Central memory CD8-positive, alpha-beta T cell (primary cell): ENCODE measurements around the gene SLC25A26.

ENCODE experiments used
- ATAC-seq: fragments of 150-1000 bp; cut with Tn5 transposase; replicated peaks from 2 replicates; pipeline ENCODE4 v1.10.0; 2022; ENCODE audit warnings: mild to moderate bottlenecking, moderate FRiP score, moderate number of reproducible peaks; ENCODE audit not compliant: poor library complexity, severe bottlenecking; ENCODE audit errors: extremely low read depth
- DNase-seq, 2 donors: peaks; one replicate each; pipeline ENCODE4 v3.0.0; 2021; ENCODE audit warnings: low spot score in 2 of 2
- H3K27ac Mint-ChIP-seq: one replicate; pipeline ENCODE4 v1.8.0; 2022; ENCODE audit warnings: low read depth, mild to moderate bottlenecking, moderate library complexity, mixed read lengths
- H3K27me3 Mint-ChIP-seq: one replicate; pipeline ENCODE4 v1.8.0; 2022; ENCODE audit warnings: mixed read lengths
- H3K36me3 Mint-ChIP-seq: one replicate; pipeline ENCODE4 v1.8.0; 2022; ENCODE audit warnings: mild to moderate bottlenecking, moderate library complexity, mixed read lengths; ENCODE audit not compliant: insufficient read depth
- H3K4me1 Mint-ChIP-seq: one replicate; pipeline ENCODE4 v1.8.0; 2022; ENCODE audit warnings: mixed read lengths
- H3K4me3 Mint-ChIP-seq: one replicate; pipeline ENCODE4 v1.8.0; 2022; ENCODE audit warnings: mild to moderate bottlenecking, moderate library complexity, mixed read lengths
- H3K9me3 Mint-ChIP-seq: one replicate; pipeline ENCODE4 v1.8.0; 2022; ENCODE audit warnings: mixed read lengths

The SLC25A26 gene

GRCh38 chr3:66386925-66387650 is 166.3 kb downstream of the SLC25A26 start:
- Mint-ChIP-seq H3K4me1 (peaks cover 44% of the 10 kb centered on the region), H3K4me3 (no peak overlapping the region), H3K36me3 (peaks cover 39% of the 10 kb centered on the region)

DNA sequence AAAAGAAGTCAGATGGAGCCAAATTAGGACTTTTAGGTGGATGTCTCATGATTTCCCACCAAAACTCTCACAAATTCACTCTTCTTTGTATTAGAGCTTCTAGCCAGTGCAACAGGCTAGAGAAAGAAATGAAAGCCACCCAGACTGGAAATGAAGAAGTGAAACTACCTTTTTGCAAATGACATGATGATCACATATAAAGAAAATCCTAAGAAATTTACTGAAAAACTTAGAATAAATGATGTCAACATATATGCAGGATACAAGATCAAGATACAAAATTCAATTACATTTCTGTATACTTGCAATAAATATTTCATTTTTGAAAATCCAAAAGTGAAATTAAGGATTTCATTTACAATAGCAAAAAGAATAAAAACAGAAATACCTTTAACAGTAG is 169.2 kb downstream of the SLC25A26 start:
- Mint-ChIP-seq H3K36me3 (peaks cover 27% of the 10 kb centered on the region), H3K27ac (no peak overlapping the region), H3K4me3 (peak overlapping the region; percentile 5), H3K9me3 (no peaks in the 10 kb centered on the region), H3K27me3 (no peaks in the 10 kb centered on the region), H3K4me1 (peaks cover 73% of the 10 kb centered on the region)
- DNase-seq (no peak), ATAC-seq (no peak)

More at GRCh38 chr3:66386925-66387650, 166.3 kb downstream of the SLC25A26 start:
- no peaks in the 10 kb centered on the region for H3K27me3 Mint-ChIP-seq
- DNase-seq (no peak), ATAC-seq (no peak)
- H3K27ac Mint-ChIP-seq: peak overlapping the region; percentile 69
- no peaks in the 10 kb centered on the region for H3K9me3 Mint-ChIP-seq

- H3K27me3 Mint-ChIP-seq: no peaks in the 10 kb centered on the region
- peak overlapping the region; percentile 97 for H3K27ac Mint-ChIP-seq
- H3K9me3 Mint-ChIP-seq: no peaks in the 10 kb centered on the region
- H3K4me1 Mint-ChIP-seq: peaks cover 65% of the 10 kb centered on the region
- H3K36me3 Mint-ChIP-seq: peaks cover 26% of the 10 kb centered on the region
- peak overlapping the region; percentile 80 for H3K4me3 Mint-ChIP-seq
- ATAC-seq (no peak), DNase-seq (no peak)
Observed at GRCh38 chr3:66392512-66392911, 171.7 kb downstream of the SLC25A26 start.

- Mint-ChIP-seq H3K9me3 (no peaks in the 10 kb centered on the region), H3K4me1 (peaks cover 64% of the 10 kb centered on the region), H3K27ac (peak overlapping the region; percentile 97), H3K27me3 (no peaks in the 10 kb centered on the region), H3K36me3 (peaks cover 26% of the 10 kb centered on the region), H3K4me3 (peak overlapping the region; percentile 80)
- DNase-seq: no peak
- ATAC-seq: no peak
Observed at GRCh38 chr3:66392966-66393332, 172.1 kb downstream of the SLC25A26 start.

GRCh38 chr3:66393333-66394005 is 172.7 kb downstream of the SLC25A26 start:
- ATAC-seq: peak; percentile 76
- Mint-ChIP-seq H3K9me3 (no peaks in the 10 kb centered on the region), H3K27me3 (no peaks in the 10 kb centered on the region), H3K27ac (peak overlapping the region; percentile 97), H3K36me3 (peaks cover 28% of the 10 kb centered on the region), H3K4me3 (peak overlapping the region; percentile 80), H3K4me1 (peaks cover 62% of the 10 kb centered on the region)
- DNase-seq: no peak

- H3K9me3 Mint-ChIP-seq: no peaks in the 10 kb centered on the region
- H3K27me3 Mint-ChIP-seq: no peaks in the 10 kb centered on the region
- peak; percentile 96 for ATAC-seq
- H3K36me3 Mint-ChIP-seq: peaks cover 28% of the 10 kb centered on the region
- H3K4me3 Mint-ChIP-seq: peak overlapping the region; percentile 80
- peak; percentile 35 to 74 for DNase-seq
- peaks cover 59% of the 10 kb centered on the region for H3K4me1 Mint-ChIP-seq
- H3K27ac Mint-ChIP-seq: peak overlapping the region; percentile 97
Observed at GRCh38 chr3:66394019-66394752, 173.4 kb downstream of the SLC25A26 start.

DNA sequence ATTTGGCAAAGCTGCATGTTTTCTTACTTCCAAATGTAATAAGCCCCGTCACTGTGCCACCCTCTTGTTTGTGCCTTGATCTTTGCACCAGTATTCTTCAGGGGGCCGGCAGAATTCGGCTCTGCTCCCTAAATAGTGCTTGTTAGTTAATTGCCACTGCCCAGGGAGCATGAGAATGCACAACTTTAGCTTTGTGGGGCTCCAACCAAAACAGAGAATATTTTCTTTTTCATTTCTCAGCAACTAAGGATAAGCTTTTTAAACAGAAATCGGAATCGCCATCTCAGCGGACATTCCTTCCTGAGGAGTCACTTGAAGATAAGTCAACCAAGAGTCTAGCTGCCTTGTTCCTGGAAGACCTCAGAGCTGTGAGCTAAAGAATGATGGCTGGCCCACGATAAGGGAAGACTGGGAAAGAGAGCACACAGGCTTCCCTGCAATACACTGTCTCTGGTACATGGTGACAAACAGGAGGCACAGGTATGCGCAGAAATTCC is 174.0 kb downstream of the SLC25A26 start:
- no peak for ATAC-seq
- Mint-ChIP-seq H3K36me3 (peaks cover 27% of the 10 kb centered on the region), H3K27me3 (no peaks in the 10 kb centered on the region), H3K9me3 (no peaks in the 10 kb centered on the region), H3K27ac (peak overlapping the region; percentile 97), H3K4me1 (peaks cover 53% of the 10 kb centered on the region), H3K4me3 (peak overlapping the region; percentile 80)
- DNase-seq: no peak

DNA sequence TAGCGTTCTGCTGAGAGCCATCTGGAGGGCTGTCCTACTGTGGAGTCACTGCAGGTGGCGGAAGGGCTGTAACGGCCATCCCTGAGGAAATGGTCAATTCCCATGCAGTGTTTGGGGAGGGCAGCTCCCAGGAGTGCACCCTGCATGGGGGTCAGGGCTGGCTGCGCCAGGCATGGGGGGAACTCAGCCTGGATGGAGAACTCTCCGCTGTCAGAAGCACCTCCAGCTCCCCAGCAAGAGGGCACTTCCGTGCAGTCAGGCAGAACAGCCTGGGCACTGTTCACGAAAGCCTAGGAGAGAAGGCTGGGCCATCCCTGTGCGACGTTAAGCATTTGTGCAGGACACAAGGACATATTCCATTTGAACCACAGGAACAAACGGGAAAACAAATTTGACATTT is 174.8 kb downstream of the SLC25A26 start:
- no peaks in the 10 kb centered on the region for H3K27me3 Mint-ChIP-seq

DNA sequence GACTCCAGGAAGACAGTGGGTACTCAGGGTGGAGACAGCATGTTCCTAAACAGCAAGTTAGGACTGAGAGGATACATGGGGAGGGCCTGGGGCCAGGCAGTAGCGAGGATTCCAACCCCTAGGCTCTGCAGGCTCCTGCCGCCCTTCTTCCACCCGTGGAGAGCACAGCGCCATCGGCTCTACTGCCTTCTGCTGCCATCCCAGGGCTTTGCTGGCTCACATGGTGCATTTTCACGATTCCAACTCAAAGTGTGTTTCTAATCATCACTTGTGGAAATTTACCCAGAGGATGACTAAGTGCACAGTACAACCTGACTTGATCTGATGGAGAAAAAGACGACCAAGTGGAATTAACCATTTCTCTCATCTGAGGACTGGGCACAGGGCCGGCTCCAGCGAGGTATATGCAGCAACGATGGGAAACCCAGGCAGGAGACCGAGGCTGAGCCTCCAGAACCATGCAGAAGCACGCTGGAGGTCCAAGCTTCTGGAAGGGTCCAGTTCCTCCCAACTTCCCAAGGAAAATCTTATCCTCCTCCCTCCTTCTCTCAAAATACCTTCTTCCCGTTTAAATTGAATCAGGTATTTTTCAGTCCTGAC is 175.5 kb downstream of the SLC25A26 start:
- H3K27ac Mint-ChIP-seq: no peak overlapping the region

More for the DNA sequence above, 174.8 kb downstream of the SLC25A26 start:
- Mint-ChIP-seq H3K4me1 (peaks cover 53% of the 10 kb centered on the region), H3K36me3 (peaks cover 28% of the 10 kb centered on the region), H3K4me3 (no peak overlapping the region), H3K27ac (peak overlapping the region; percentile 97), H3K9me3 (no peaks in the 10 kb centered on the region)
- ATAC-seq (no peak), DNase-seq (no peak)

DNA sequence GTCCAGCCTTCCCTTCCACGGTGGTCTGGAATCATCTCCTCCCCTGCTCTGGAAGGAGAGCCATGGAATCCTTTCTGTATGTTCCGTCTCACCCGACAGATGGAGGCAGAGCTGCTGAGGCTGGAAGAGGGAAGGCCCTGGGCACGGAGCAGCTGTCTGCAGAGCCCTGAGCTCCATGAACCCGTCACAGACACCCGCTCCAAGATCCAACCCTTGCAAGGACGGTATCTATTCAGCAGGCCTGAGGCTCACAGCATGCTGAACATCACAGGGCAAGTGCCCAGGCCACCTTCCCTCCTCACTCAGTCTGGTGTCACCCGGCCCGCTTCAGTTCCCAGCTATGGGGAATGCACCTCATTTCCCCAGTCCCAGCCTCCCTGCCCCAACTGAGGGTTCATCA is 176.1 kb downstream of the SLC25A26 start:
- Mint-ChIP-seq H3K36me3 (peaks cover 29% of the 10 kb centered on the region), H3K27ac (no peak overlapping the region), H3K9me3 (no peaks in the 10 kb centered on the region), H3K4me1 (peaks cover 40% of the 10 kb centered on the region), H3K4me3 (no peak overlapping the region), H3K27me3 (no peaks in the 10 kb centered on the region)
- DNase-seq (no peak), ATAC-seq (no peak)

More for the DNA sequence above, 175.5 kb downstream of the SLC25A26 start:
- Mint-ChIP-seq H3K36me3 (peaks cover 31% of the 10 kb centered on the region), H3K4me3 (no peak overlapping the region), H3K27me3 (no peaks in the 10 kb centered on the region), H3K4me1 (peaks cover 47% of the 10 kb centered on the region), H3K9me3 (no peaks in the 10 kb centered on the region)
- ATAC-seq: no peak
- no peak for DNase-seq

DNA sequence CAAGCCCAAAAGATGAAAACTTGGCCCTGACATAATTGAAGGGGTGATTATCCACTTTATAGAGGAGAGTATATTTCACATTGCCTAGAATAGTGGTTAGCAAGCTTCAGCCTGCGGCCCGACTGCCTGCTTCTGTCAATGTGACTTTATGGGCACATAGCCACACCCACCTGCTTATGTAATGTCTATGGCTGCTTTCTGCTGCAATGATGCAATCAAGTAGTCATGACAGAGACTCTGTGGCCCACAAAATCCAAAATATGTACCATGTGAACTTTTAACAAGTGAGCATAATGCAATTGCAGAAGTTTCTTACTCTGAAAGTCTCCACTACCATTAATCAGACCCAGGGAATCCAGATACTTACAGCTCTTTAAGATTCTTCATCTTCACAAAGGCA is 176.9 kb downstream of the SLC25A26 start:
- H3K9me3 Mint-ChIP-seq: no peaks in the 10 kb centered on the region
- peaks cover 32% of the 10 kb centered on the region for H3K4me1 Mint-ChIP-seq
- DNase-seq: no peak
- H3K27me3 Mint-ChIP-seq: no peaks in the 10 kb centered on the region
- no peak overlapping the region for H3K27ac Mint-ChIP-seq
- no peak for ATAC-seq
- H3K4me3 Mint-ChIP-seq: no peak overlapping the region
- peaks cover 28% of the 10 kb centered on the region for H3K36me3 Mint-ChIP-seq
